GM23338 (cell line): ENCODE results near the gene CYRIA. TPM values are rescaled to one million over a fixed set of nuclear protein-coding genes. Genes with fewer than 3 reads are reported as not detected.
A peak's percentile ranks its signal among the peaks of the same experiment; 100 is the strongest.

ENCODE experiments used
- ATAC-seq: fragments of 200-7000 bp; cut with Tn5 transposase; 3 replicates; pipeline ENCODE4 v1.9.1; 2020
- DNase-seq: peaks from one replicate; pipeline ENCODE4 v3.0.0-alpha.2; 2015; ENCODE audit warnings: low spot score
- H2AFZ ChIP-seq: fragments of 200-600 bp; sonication (generic); 2 replicates; pipeline ENCODE4 v1.8.0; 2016; ENCODE audit warnings: antibody characterized with exemption, mild to moderate bottlenecking, moderate library complexity
- H3F3A ChIP-seq: fragments of 200-600 bp; sonication (generic); replicated peaks from 2 replicates; pipeline ENCODE4 v1.8.0; 2017; ENCODE audit warnings: antibody characterized with exemption, mixed run types, low read depth
- H3K27ac ChIP-seq: fragments of 200-600 bp; sonication (generic); 2 replicates; pipeline ENCODE4 v1.6.1; 2016; ENCODE audit warnings: low read depth
- H3K27me3 ChIP-seq: fragments of 200-600 bp; sonication (generic); 2 replicates; pipeline ENCODE4 v1.8.0; 2016; ENCODE audit warnings: mild to moderate bottlenecking, mixed run types, moderate library complexity; ENCODE audit not compliant: insufficient read depth
- H3K36me3 ChIP-seq: fragments of 200-600 bp; sonication (generic); 2 replicates; pipeline ENCODE4 v1.8.0; 2016; ENCODE audit warnings: mild to moderate bottlenecking; ENCODE audit not compliant: insufficient read depth
- H3K4me1 ChIP-seq: fragments of 200-600 bp; sonication (generic); 2 replicates; pipeline ENCODE4 v1.8.0; 2016; ENCODE audit warnings: mild to moderate bottlenecking, moderate library complexity; ENCODE audit not compliant: insufficient read depth
- H3K4me2 ChIP-seq: fragments of 200-600 bp; sonication (generic); 2 replicates; pipeline ENCODE4 v1.7.1; 2017; ENCODE audit warnings: mixed run types
- H3K4me3 ChIP-seq: fragments of 200-600 bp; sonication (generic); 2 replicates; pipeline ENCODE4 v1.6.1; 2016; ENCODE audit warnings: mixed run types
- H3K79me2 ChIP-seq: fragments of 200-600 bp; sonication (generic); replicated peaks from 2 replicates; pipeline ENCODE4 v1.8.0; 2017; ENCODE audit warnings: mild to moderate bottlenecking; ENCODE audit not compliant: insufficient read depth
- H3K9me2 ChIP-seq: fragments of 200-600 bp; sonication (generic); 2 replicates; pipeline ENCODE4 v1.8.0; 2017; ENCODE audit not compliant: insufficient read depth
- H4K20me1 ChIP-seq: fragments of 200-600 bp; sonication (generic); replicated peaks from 2 replicates; pipeline ENCODE4 v1.8.0; 2017; ENCODE audit warnings: mild to moderate bottlenecking; ENCODE audit not compliant: insufficient read depth
- H3K27ac Mint-ChIP-seq: 2 replicates; pipeline ENCODE4 v1.8.0; 2020; ENCODE audit warnings: inconsistent platforms, mild to moderate bottlenecking, moderate library complexity, mixed read lengths
- H3K27me3 Mint-ChIP-seq: 3 replicates; pipeline ENCODE4 v1.8.0; 2022; ENCODE audit warnings: low read depth, mild to moderate bottlenecking, moderate library complexity, mixed read lengths, inconsistent platforms; ENCODE audit not compliant: insufficient read depth, poor library complexity
- H3K36me3 Mint-ChIP-seq: 3 replicates; pipeline ENCODE4 v1.8.0; 2021; ENCODE audit warnings: low read depth, mild to moderate bottlenecking, inconsistent platforms, moderate library complexity, mixed read lengths
- H3K4me1 Mint-ChIP-seq: 3 replicates; pipeline ENCODE4 v1.8.0; 2020; ENCODE audit warnings: mild to moderate bottlenecking, inconsistent platforms, mixed read lengths
- H3K4me3 Mint-ChIP-seq: 3 replicates; pipeline ENCODE4 v1.8.0; 2021; ENCODE audit warnings: moderate library complexity, mild to moderate bottlenecking, inconsistent platforms, mixed read lengths
- H3K9me3 Mint-ChIP-seq: 3 replicates; pipeline ENCODE4 v1.8.0; 2020; ENCODE audit warnings: moderate library complexity, mild to moderate bottlenecking, inconsistent platforms, mixed read lengths
- CREB1 ChIP-seq: fragments of 250-450 bp; sonication (Bioruptor Pico); IDR thresholded peaks from 2 replicates; pipeline ENCODE4 v1.5.0; 2020; ENCODE audit warnings: low read depth, mild to moderate bottlenecking, moderate library complexity
- EZH2phosphoT487 ChIP-seq: fragments of 200-600 bp; sonication (generic); IDR thresholded peaks from one replicate; pipeline ENCODE4 v1.8.1; 2018; ENCODE audit warnings: antibody characterized with exemption; ENCODE audit not compliant: unreplicated experiment
- JUNB ChIP-seq: IDR thresholded peaks from one replicate; pipeline ENCODE4 v1.6.1; 2016; ENCODE audit warnings: antibody characterized with exemption; ENCODE audit not compliant: unreplicated experiment
- NANOG ChIP-seq: IDR thresholded peaks from 2 replicates; pipeline ENCODE4 v1.6.1; 2016; ENCODE audit warnings: antibody characterized with exemption, borderline replicate concordance
- POLR2AphosphoS5 ChIP-seq: IDR thresholded peaks from 2 replicates; pipeline ENCODE4 v1.6.1; 2016; ENCODE audit warnings: antibody characterized with exemption, low read depth
- ZNF114 ChIP-seq: fragments of 250-450 bp; sonication (Bioruptor Pico); IDR thresholded peaks from 2 replicates; pipeline ENCODE4 v1.5.0; 2020; ENCODE audit warnings: mild to moderate bottlenecking, moderate library complexity
- ZNF331 ChIP-seq: fragments of 250-450 bp; sonication (Bioruptor Pico); IDR thresholded peaks from 2 replicates; pipeline ENCODE4 v1.5.0; 2020; ENCODE audit warnings: low read depth, mild to moderate bottlenecking, moderate library complexity
- polyA plus RNA-seq: library from polyadenylated mRNA; unstranded; fragments of >200 nt; fragmentation: Nextera tagmentation; extraction: Ambion mirVana; gene quantifications from 2 replicates; pipeline ENCODE4 v1.2.1, GENCODE V29; 2016
- total RNA-seq: library from RNA; depleted of rRNA; stranded (reverse); fragments of >200 nt; shearing (Covaris generic); gene quantifications from 2 replicates; pipeline ENCODE4 v1.2.3, GENCODE V29; 2014
- TF ChIP-seq, protein P1 (sequence below): IDR thresholded peaks from one replicate; pipeline ENCODE4 v1.6.1; 2018; ENCODE audit warnings: antibody characterized with exemption; ENCODE audit not compliant: unreplicated experiment
- TF ChIP-seq, protein P2 (sequence below): IDR thresholded peaks from 2 replicates; pipeline ENCODE4 v1.6.1; 2016; ENCODE audit warnings: antibody characterized with exemption

CYRIA gene
- total and polyA plus RNA-seq, 2 experiments from 2014 or later, result 3.0 to 5.3 TPM

DNA sequence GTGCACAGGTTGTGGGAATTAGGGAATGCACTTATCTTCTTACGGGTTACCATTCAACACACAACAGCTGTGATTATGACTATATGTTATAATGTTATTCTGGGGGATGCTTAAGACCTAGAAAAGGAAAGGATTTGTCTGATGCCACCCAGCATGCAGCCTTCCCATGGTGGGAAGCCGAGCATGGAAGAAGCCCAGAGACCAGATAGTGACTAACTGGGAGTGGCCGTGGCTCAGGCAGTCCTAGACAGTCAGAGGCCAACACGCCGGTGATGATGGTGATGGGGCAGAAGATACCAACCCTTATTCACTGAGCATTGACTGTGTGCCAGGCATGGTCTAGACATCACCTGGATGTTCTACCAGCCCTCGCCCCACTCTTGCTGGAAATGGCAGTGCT lies 35.9 kb downstream of the CYRIA start (continued):
- TF ChIP-seq CREB1 (CRISPR knock-in tag), result no peak
- TF ChIP-seq ZNF114, result no peak
- no peak for TF ChIP-seq NANOG
- no peak for TF ChIP-seq EZH2phosphoT487

DNA sequence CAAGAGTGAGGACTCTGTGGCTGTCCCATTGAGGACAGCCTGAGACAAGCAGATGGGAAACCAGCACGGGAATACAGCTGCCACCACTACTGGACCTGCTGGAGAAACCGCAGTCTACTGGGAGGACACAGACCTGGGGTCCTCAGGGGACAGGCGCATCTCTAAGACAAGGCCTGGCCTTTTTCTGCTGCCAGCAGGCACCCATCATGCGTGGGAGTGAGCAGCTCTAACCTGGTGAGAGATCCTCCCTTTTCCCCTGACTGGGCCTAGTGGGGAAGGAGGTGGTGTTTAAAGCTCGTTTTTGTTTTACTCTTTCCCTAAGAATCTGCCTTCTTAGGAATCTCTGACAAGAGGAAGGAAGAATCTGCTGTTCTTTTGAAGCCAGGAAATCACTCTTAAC lies 36.6 kb downstream of the CYRIA start:
- no peak overlapping the region for H3K27ac Mint-ChIP-seq
- H3K36me3 Mint-ChIP-seq, result no peaks in the 10 kb centered on the region
- H2AFZ ChIP-seq, result no peak overlapping the region

DNA sequence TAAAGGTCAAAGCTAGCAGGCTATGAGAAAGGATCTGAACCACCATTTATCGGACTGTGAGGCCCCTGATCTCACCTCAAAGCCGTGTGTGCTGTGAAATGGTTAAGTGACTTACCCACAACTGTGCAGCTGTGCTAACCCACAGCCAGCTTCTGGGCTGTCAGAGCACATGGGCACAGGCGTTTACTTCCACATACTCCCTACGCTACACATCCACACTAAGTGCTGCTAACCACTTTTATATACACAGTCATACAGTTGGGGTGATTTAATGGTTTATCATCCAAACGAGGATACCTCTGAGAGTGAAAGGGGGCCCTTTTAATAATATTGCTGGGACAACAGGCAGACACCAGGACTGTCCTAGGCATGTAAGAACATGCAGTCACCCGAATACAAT lies 37.3 kb downstream of the CYRIA start:
- Histone ChIP-seq H3K27ac (no peak overlapping the region), H4K20me1 (no peaks in the 10 kb centered on the region), H3K9me2 (no peaks in the 10 kb centered on the region), H3F3A (no peaks in the 10 kb centered on the region), H3K36me3 (no peaks in the 10 kb centered on the region), H3K4me3 (no peak overlapping the region), H2AFZ (no peak overlapping the region), H3K27me3 (no peaks in the 10 kb centered on the region), H3K4me2 (no peak overlapping the region), H3K4me1 (peaks cover 23% of the 10 kb centered on the region), H3K79me2 (no peaks in the 10 kb centered on the region)
- H3K4me1 Mint-ChIP-seq, result peaks cover 47% of the 10 kb centered on the region
- no peak overlapping the region for H3K27ac Mint-ChIP-seq
- DNase-seq, result no peak
- ATAC-seq, result no peak
- peaks cover 3% of the 10 kb centered on the region; the same call in 1 of the 3 replicates for H3K9me3 Mint-ChIP-seq
- no peak overlapping the region for H3K4me3 Mint-ChIP-seq
- H3K36me3 Mint-ChIP-seq, result no peaks in the 10 kb centered on the region
- H3K27me3 Mint-ChIP-seq, result no peaks in the 10 kb centered on the region
- no peak for TF ChIP-seq POLR2AphosphoS5
- TF ChIP-seq CREB1 (CRISPR knock-in tag), result no peak
- TF ChIP-seq ZNF331 (CRISPR knock-in tag), result no peak
- TF ChIP-seq, protein P1, sequence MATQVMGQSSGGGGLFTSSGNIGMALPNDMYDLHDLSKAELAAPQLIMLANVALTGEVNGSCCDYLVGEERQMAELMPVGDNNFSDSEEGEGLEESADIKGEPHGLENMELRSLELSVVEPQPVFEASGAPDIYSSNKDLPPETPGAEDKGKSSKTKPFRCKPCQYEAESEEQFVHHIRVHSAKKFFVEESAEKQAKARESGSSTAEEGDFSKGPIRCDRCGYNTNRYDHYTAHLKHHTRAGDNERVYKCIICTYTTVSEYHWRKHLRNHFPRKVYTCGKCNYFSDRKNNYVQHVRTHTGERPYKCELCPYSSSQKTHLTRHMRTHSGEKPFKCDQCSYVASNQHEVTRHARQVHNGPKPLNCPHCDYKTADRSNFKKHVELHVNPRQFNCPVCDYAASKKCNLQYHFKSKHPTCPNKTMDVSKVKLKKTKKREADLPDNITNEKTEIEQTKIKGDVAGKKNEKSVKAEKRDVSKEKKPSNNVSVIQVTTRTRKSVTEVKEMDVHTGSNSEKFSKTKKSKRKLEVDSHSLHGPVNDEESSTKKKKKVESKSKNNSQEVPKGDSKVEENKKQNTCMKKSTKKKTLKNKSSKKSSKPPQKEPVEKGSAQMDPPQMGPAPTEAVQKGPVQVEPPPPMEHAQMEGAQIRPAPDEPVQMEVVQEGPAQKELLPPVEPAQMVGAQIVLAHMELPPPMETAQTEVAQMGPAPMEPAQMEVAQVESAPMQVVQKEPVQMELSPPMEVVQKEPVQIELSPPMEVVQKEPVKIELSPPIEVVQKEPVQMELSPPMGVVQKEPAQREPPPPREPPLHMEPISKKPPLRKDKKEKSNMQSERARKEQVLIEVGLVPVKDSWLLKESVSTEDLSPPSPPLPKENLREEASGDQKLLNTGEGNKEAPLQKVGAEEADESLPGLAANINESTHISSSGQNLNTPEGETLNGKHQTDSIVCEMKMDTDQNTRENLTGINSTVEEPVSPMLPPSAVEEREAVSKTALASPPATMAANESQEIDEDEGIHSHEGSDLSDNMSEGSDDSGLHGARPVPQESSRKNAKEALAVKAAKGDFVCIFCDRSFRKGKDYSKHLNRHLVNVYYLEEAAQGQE, result no peak

More for the DNA sequence above, 36.6 kb downstream of the CYRIA start:
- Histone ChIP-seq H3K4me1 (peaks cover 23% of the 10 kb centered on the region), H3K4me2 (no peak overlapping the region), H3K4me3 (no peak overlapping the region), H3K9me2 (no peaks in the 10 kb centered on the region), H3K36me3 (no peaks in the 10 kb centered on the region), H4K20me1 (no peaks in the 10 kb centered on the region), H3K27me3 (no peaks in the 10 kb centered on the region), H3K27ac (no peak overlapping the region), H3K79me2 (no peaks in the 10 kb centered on the region), H3F3A (no peaks in the 10 kb centered on the region)
- H3K4me3 Mint-ChIP-seq, result no peak overlapping the region
- DNase-seq (no peak), ATAC-seq (peak; percentile 39; the same call in 2 of the 3 replicates)
- H3K27me3 Mint-ChIP-seq, result peaks cover 1% of the 10 kb centered on the region
- H3K9me3 Mint-ChIP-seq, result peaks cover 3% of the 10 kb centered on the region; the same call in 1 of the 3 replicates
- peaks cover 47% of the 10 kb centered on the region for H3K4me1 Mint-ChIP-seq
- TF ChIP-seq, protein P2, sequence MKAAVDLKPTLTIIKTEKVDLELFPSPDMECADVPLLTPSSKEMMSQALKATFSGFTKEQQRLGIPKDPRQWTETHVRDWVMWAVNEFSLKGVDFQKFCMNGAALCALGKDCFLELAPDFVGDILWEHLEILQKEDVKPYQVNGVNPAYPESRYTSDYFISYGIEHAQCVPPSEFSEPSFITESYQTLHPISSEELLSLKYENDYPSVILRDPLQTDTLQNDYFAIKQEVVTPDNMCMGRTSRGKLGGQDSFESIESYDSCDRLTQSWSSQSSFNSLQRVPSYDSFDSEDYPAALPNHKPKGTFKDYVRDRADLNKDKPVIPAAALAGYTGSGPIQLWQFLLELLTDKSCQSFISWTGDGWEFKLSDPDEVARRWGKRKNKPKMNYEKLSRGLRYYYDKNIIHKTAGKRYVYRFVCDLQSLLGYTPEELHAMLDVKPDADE, result no peak
- TF ChIP-seq, protein P1, result no peak
- TF ChIP-seq ZNF331 (CRISPR knock-in tag), result no peak
- no peak for TF ChIP-seq NANOG
- no peak for TF ChIP-seq CREB1 (CRISPR knock-in tag)
- no peak for TF ChIP-seq JUNB
